Ectodermal cell (in vitro differentiated cells): ENCODE measurements around the gene RHOH.

Source experiments
- H3K27ac ChIP-seq: 2 replicates; pipeline ENCODE4 v1.7.0; 2013; ENCODE audit warnings: mild to moderate bottlenecking, low read depth, low read length; ENCODE audit not compliant: insufficient read depth, poor library complexity, severe bottlenecking
- H3K27me3 ChIP-seq: 2 replicates; pipeline ENCODE4 v1.7.0; 2013; ENCODE audit warnings: mild to moderate bottlenecking, low read length; ENCODE audit not compliant: insufficient read depth, control insufficient read depth, poor library complexity, severe bottlenecking
- H3K36me3 ChIP-seq: one replicate; pipeline ENCODE4 v1.7.0; 2013; ENCODE audit warnings: low read length; ENCODE audit not compliant: control insufficient read depth, insufficient read depth
- H3K4me1 ChIP-seq: one replicate; pipeline ENCODE4 v1.7.0; 2013; ENCODE audit warnings: low read length; ENCODE audit not compliant: control insufficient read depth, insufficient read depth
- H3K4me3 ChIP-seq: 2 replicates; pipeline ENCODE4 v1.7.0; 2013; ENCODE audit warnings: low read depth, low read length, control low read depth; ENCODE audit not compliant: insufficient read depth
- H3K9me3 ChIP-seq: 2 replicates; pipeline ENCODE4 v1.7.0; 2013; ENCODE audit warnings: mild to moderate bottlenecking, low read length, moderate library complexity; ENCODE audit not compliant: control insufficient read depth
- WGBS, 2 experiments: methylation state at CpG; one replicate each; pipeline ENCODE4 v1.1.7; 2013; ENCODE audit warnings: missing lambda C conversion rate in 2 of 2; 5-methylcytosine and 5-hydroxymethylcytosine counted together

The RHOH gene

GRCh38 chr4:40204507-40205258 is 7.9 kb downstream of the RHOH start:
- Histone ChIP-seq H3K27me3 (no peaks in the 10 kb centered on the region), H3K27ac (no peak overlapping the region), H3K36me3 (no peaks in the 10 kb centered on the region), H3K9me3 (no peaks in the 10 kb centered on the region), H3K4me3 (no peak overlapping the region), H3K4me1 (no peaks in the 10 kb centered on the region)
- 91 to 94% methylated on average over 9 of the region's 9 CpGs for WGBS, 2 experiments

GRCh38 chr4:40205259-40206198 is 8.7 kb downstream of the RHOH start:
- no peaks in the 10 kb centered on the region for H3K27me3 ChIP-seq
- no peaks in the 10 kb centered on the region for H3K36me3 ChIP-seq
- no peak overlapping the region for H3K4me3 ChIP-seq
- no peaks in the 10 kb centered on the region for H3K4me1 ChIP-seq
- no peaks in the 10 kb centered on the region for H3K9me3 ChIP-seq
- no peak overlapping the region for H3K27ac ChIP-seq
- WGBS, 2 experiments = 93 to 94% methylated on average over 6 of the region's 6 CpGs

GRCh38 chr4:40206426-40206825 is 9.6 kb downstream of the RHOH start:
- no CpG with 5 or more reads among the region's 2 CpGs for WGBS, 2 experiments

GRCh38 chr4:40209401-40209800 is 12.6 kb downstream of the RHOH start:
- Histone ChIP-seq H3K4me3 (no peak overlapping the region), H3K36me3 (no peaks in the 10 kb centered on the region), H3K9me3 (no peaks in the 10 kb centered on the region), H3K27me3 (no peaks in the 10 kb centered on the region), H3K4me1 (no peaks in the 10 kb centered on the region), H3K27ac (no peak overlapping the region)
- 90 to 91% methylated on average over 4 of the region's 4 CpGs for WGBS, 2 experiments

More at GRCh38 chr4:40206426-40206825, 9.6 kb downstream of the RHOH start:
- Histone ChIP-seq H3K9me3 (no peaks in the 10 kb centered on the region), H3K27ac (no peak overlapping the region), H3K36me3 (no peaks in the 10 kb centered on the region), H3K4me1 (no peaks in the 10 kb centered on the region), H3K4me3 (no peak overlapping the region), H3K27me3 (no peaks in the 10 kb centered on the region)

- no peak overlapping the region for H3K4me3 ChIP-seq
- no peaks in the 10 kb centered on the region for H3K36me3 ChIP-seq
- H3K9me3 ChIP-seq = no peaks in the 10 kb centered on the region
- no peak overlapping the region for H3K27ac ChIP-seq
- no peaks in the 10 kb centered on the region for H3K27me3 ChIP-seq
- H3K4me1 ChIP-seq = no peaks in the 10 kb centered on the region
- WGBS, 2 experiments = 94 to 96% methylated on average over 4 of the region's 5 CpGs
These were observed 13.9 kb downstream of the RHOH start for GRCh38 chr4:40210776-40211175.

- Histone ChIP-seq H3K27ac (no peak overlapping the region), H3K9me3 (no peaks in the 10 kb centered on the region), H3K4me3 (no peak overlapping the region), H3K27me3 (no peaks in the 10 kb centered on the region), H3K4me1 (no peaks in the 10 kb centered on the region), H3K36me3 (no peaks in the 10 kb centered on the region)
- WGBS, 2 experiments = 93% methylated on average over 13 of the region's 13 CpGs
These were observed 14.7 kb downstream of the RHOH start for GRCh38 chr4:40211224-40212185.

GRCh38 chr4:40212674-40213527 is 16.1 kb downstream of the RHOH start:
- H3K27me3 ChIP-seq = no peaks in the 10 kb centered on the region
- 76 to 90% methylated on average over 3 to 5 of the region's 6 CpGs for WGBS, 2 experiments
- no peaks in the 10 kb centered on the region for H3K4me1 ChIP-seq
- no peak overlapping the region for H3K27ac ChIP-seq
- H3K4me3 ChIP-seq = no peak overlapping the region
- H3K9me3 ChIP-seq = no peaks in the 10 kb centered on the region
- H3K36me3 ChIP-seq = no peaks in the 10 kb centered on the region

- no peaks in the 10 kb centered on the region for H3K27me3 ChIP-seq
- no peaks in the 10 kb centered on the region for H3K36me3 ChIP-seq
- no peak overlapping the region for H3K4me3 ChIP-seq
- H3K27ac ChIP-seq = no peak overlapping the region
- 95 to 97% methylated on average over 7 of the region's 7 CpGs for WGBS, 2 experiments
- H3K9me3 ChIP-seq = no peaks in the 10 kb centered on the region
- H3K4me1 ChIP-seq = no peaks in the 10 kb centered on the region
These were observed 17.2 kb downstream of the RHOH start for GRCh38 chr4:40214038-40214437.
